Measurements from ENCODE around the gene FHL1.

The FHL1 gene

GRCh38 chrX:136126371-136126770 lies 21.0 kb upstream of the FHL1 start:
- H3K27me3 ChIP-seq (ENCODE audit: control insufficient read depth, insufficient read depth, low read length), result no peaks in the 10 kb centered on the region
- H3K9ac ChIP-seq (ENCODE audit: low read length), result no peak overlapping the region
- H3K4me3 ChIP-seq (ENCODE audit: low read length), result no peak overlapping the region
- H3K36me3 ChIP-seq (ENCODE audit: control insufficient read depth, insufficient read depth, low read length), result no peaks in the 10 kb centered on the region
- peaks cover 3% of the 10 kb centered on the region for H3K4me1 ChIP-seq (ENCODE audit: control insufficient read depth, insufficient read depth, low read length)
- peak overlapping the region; percentile 81 for H3K27ac ChIP-seq (ENCODE audit: low read depth, low read length)

DNA sequence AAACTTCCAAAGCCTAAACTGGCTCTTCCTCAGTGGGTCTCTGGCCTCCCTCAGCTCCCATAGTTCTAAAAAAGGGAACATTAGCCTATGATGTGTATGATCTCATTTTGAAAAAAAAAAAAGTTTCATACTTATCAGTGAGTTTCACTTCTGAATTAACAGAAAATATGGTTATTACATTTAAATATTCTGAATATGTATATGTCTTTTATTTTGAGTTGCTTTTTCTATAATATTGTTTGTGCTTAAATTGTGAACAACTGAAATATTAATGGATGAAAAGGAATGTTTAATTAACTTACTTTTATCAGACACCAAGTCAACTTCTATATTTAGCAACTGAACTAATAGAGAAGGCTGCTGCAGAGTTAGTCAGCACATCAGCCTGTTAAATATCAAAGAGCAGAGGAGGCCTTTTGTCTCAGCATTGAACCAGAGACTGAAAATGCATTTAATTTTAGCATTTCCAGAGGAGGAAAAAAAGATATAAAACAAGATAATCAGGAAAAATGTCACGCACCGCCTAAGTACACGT lies 20.4 kb upstream of the FHL1 start:
- peaks cover 3% of the 10 kb centered on the region for H3K4me1 ChIP-seq (ENCODE audit: control insufficient read depth, insufficient read depth, low read length)
- H3K36me3 ChIP-seq (ENCODE audit: control insufficient read depth, insufficient read depth, low read length), result no peaks in the 10 kb centered on the region
- peak overlapping the region; percentile 85 for H3K27ac ChIP-seq (ENCODE audit: low read depth, low read length)
- H3K4me3 ChIP-seq (ENCODE audit: low read length), result no peak overlapping the region
- no peak overlapping the region for H3K9ac ChIP-seq (ENCODE audit: low read length)
- no peaks in the 10 kb centered on the region for H3K27me3 ChIP-seq (ENCODE audit: control insufficient read depth, insufficient read depth, low read length)

DNA sequence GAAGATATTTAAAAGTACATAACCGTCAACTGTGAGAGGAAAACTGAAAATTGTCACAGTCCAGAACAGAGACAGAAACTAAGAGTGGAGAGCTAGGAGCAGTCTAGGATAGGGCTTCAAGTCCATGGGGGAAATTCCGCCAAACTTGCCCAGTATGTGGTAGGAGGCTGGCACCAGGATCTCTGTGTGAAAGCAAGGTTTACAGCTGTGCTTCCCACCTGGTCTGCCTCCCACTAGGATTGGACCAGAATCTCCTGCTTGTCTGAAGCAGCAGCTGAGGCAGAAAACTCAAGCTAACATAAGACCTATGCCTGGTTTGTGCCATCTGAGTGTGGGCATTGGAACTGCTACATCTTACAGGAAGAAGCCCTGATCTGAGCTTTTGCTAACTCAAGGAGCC lies 18.6 kb upstream of the FHL1 start:
- Histone ChIP-seq H3K36me3 (ENCODE audit: control insufficient read depth, insufficient read depth, low read length) (no peaks in the 10 kb centered on the region), H3K4me3 (ENCODE audit: low read length) (no peak overlapping the region), H3K4me1 (ENCODE audit: control insufficient read depth, insufficient read depth, low read length) (peaks cover 3% of the 10 kb centered on the region), H3K27ac (ENCODE audit: low read depth, low read length) (peak overlapping the region; percentile 34), H3K27me3 (ENCODE audit: control insufficient read depth, insufficient read depth, low read length) (no peaks in the 10 kb centered on the region), H3K9ac (ENCODE audit: low read length) (no peak overlapping the region)

GRCh38 chrX:136130931-136131833 lies 16.2 kb upstream of the FHL1 start:
- Histone ChIP-seq H3K36me3 (ENCODE audit: control insufficient read depth, insufficient read depth, low read length) (no peaks in the 10 kb centered on the region), H3K9ac (ENCODE audit: low read length) (no peak overlapping the region), H3K4me1 (ENCODE audit: control insufficient read depth, insufficient read depth, low read length) (peaks cover 3% of the 10 kb centered on the region), H3K27me3 (ENCODE audit: control insufficient read depth, insufficient read depth, low read length) (no peaks in the 10 kb centered on the region), H3K27ac (ENCODE audit: low read depth, low read length) (peak overlapping the region; percentile 28), H3K4me3 (ENCODE audit: low read length) (no peak overlapping the region)

DNA sequence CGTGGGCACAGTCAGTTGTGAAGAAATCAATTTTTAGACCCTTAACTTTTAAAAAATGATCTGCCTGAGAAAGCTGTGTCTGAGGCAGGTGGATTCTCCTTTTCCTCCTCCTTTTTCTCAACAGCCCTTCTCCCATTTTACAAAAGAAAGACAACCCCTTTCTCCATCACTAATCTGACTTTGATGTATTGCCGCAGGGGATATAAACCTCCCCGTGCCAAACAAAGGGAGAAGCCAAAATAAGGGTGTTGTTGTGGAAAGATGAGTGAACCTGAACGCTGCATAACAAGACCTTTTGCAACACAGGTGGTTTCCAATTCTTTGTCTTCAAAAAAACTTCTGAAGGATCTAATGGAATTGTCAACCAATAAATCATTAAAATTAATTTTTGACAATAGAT lies 8.4 kb upstream of the FHL1 start:
- no peaks in the 10 kb centered on the region for H3K4me1 ChIP-seq (ENCODE audit: control insufficient read depth, insufficient read depth, low read length)
- no peak overlapping the region for H3K4me3 ChIP-seq (ENCODE audit: low read length)
- no peak overlapping the region for H3K9ac ChIP-seq (ENCODE audit: low read length)
- no peak overlapping the region for H3K27ac ChIP-seq (ENCODE audit: low read depth, low read length)
- no peaks in the 10 kb centered on the region for H3K27me3 ChIP-seq (ENCODE audit: control insufficient read depth, insufficient read depth, low read length)
- no peaks in the 10 kb centered on the region for H3K36me3 ChIP-seq (ENCODE audit: control insufficient read depth, insufficient read depth, low read length)

DNA sequence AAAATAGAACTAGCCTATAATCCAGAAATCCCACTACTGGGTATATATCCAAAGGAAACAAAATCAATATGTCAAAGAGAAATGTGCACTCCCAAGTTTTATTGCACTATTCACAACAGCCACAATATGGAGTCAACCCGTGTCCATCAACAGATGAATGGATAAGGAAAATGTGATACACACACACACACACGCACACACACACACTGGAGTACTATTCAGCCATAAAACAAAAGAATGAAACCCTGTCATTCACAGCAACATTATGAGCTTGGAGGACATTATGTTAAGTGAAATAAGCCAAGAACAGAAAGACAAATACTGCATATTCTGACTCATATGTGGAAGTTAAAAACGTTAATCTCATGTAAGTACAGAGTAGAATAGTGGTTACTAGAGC lies 5.8 kb upstream of the FHL1 start:
- Histone ChIP-seq H3K4me1 (ENCODE audit: control insufficient read depth, insufficient read depth, low read length) (no peaks in the 10 kb centered on the region), H3K4me3 (ENCODE audit: low read length) (no peak overlapping the region), H3K27ac (ENCODE audit: low read depth, low read length) (no peak overlapping the region), H3K9ac (ENCODE audit: low read length) (no peak overlapping the region), H3K36me3 (ENCODE audit: control insufficient read depth, insufficient read depth, low read length) (no peaks in the 10 kb centered on the region), H3K27me3 (ENCODE audit: control insufficient read depth, insufficient read depth, low read length) (no peaks in the 10 kb centered on the region)

GRCh38 chrX:136142592-136142991 lies 4.7 kb upstream of the FHL1 start:
- Histone ChIP-seq H3K27me3 (ENCODE audit: control insufficient read depth, insufficient read depth, low read length) (no peaks in the 10 kb centered on the region), H3K4me3 (ENCODE audit: low read length) (no peak overlapping the region), H3K36me3 (ENCODE audit: control insufficient read depth, insufficient read depth, low read length) (no peaks in the 10 kb centered on the region), H3K27ac (ENCODE audit: low read depth, low read length) (no peak overlapping the region), H3K9ac (ENCODE audit: low read length) (no peak overlapping the region), H3K4me1 (ENCODE audit: control insufficient read depth, insufficient read depth, low read length) (no peaks in the 10 kb centered on the region)

DNA sequence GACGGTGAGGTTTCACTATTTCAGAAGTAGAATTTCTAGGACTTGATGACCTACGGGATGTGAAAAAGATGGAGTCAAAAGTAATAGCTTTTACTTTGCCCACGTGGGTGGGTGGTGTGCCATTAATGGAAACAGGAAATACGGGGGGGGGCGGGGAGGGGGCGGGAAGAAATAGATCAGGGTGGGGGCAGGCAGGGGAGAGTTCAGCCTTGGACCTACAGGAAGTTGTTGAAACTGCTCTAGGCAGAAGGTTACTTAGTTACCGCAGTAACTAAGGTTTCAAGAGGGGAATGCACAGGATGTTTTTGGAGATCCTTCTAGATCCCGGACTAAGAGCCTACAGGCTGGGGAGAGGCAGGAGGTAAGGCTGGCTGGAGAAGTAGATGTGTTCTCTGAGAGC lies 3.6 kb upstream of the FHL1 start:
- no peaks in the 10 kb centered on the region for H3K27me3 ChIP-seq (ENCODE audit: control insufficient read depth, insufficient read depth, low read length)
- no peaks in the 10 kb centered on the region for H3K36me3 ChIP-seq (ENCODE audit: control insufficient read depth, insufficient read depth, low read length)
- H3K27ac ChIP-seq (ENCODE audit: low read depth, low read length), result no peak overlapping the region
- H3K4me3 ChIP-seq (ENCODE audit: low read length), result no peak overlapping the region
- no peak overlapping the region for H3K9ac ChIP-seq (ENCODE audit: low read length)
- no peaks in the 10 kb centered on the region for H3K4me1 ChIP-seq (ENCODE audit: control insufficient read depth, insufficient read depth, low read length)

DNA sequence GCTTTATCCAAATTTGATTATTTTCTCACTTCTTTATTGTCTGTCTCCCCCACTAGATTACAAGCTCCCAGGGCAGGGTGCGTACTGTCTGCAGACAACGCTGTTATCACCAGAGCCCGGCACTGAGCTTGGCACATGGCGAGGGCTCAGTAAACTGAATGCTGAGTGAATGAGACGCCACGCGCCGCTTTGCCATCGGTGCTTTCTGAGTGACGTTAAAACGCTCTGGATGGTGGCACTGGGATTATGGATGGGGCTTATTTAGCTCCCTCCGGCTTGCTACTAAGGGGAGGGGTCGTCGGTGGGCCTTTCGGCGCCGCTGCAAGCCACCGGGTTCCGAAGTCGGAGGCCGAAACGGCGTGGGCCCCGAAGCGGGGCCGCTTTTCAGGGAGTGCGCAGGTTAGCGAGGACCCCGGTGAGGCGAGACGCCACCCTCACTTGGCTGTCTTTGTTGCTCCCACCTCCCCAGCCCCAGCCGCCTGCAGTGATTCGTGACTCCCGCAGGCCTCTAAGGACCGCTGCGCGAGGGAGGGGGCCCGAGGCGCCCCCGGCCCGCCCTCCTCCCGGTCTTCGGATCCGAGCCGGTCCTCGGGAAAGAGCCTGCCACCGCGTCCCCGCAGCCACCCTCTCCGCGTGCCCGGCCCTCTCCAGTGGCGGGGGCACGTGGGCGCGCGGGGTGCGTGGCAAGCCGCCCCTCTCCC lies 569 bp upstream of the FHL1 start:
- Histone ChIP-seq H3K4me1 (ENCODE audit: control insufficient read depth, insufficient read depth, low read length) (no peaks in the 10 kb centered on the region), H3K4me3 (ENCODE audit: low read length) (peak overlapping the region; percentile 70), H3K27me3 (ENCODE audit: control insufficient read depth, insufficient read depth, low read length) (no peaks in the 10 kb centered on the region), H3K27ac (ENCODE audit: low read depth, low read length) (peak overlapping the region; percentile 88), H3K36me3 (ENCODE audit: control insufficient read depth, insufficient read depth, low read length) (no peaks in the 10 kb centered on the region), H3K9ac (ENCODE audit: low read length) (peak overlapping the region; percentile 3)

- no peaks in the 10 kb centered on the region for H3K4me1 ChIP-seq (ENCODE audit: control insufficient read depth, insufficient read depth, low read length)
- peak overlapping the region; percentile 45 for H3K4me3 ChIP-seq (ENCODE audit: low read length)
- no peak overlapping the region for H3K9ac ChIP-seq (ENCODE audit: low read length)
- H3K36me3 ChIP-seq (ENCODE audit: control insufficient read depth, insufficient read depth, low read length), result no peaks in the 10 kb centered on the region
- H3K27me3 ChIP-seq (ENCODE audit: control insufficient read depth, insufficient read depth, low read length), result no peaks in the 10 kb centered on the region
- peak overlapping the region; percentile 97 for H3K27ac ChIP-seq (ENCODE audit: low read depth, low read length)
Measured at GRCh38 chrX:136147976-136148375, 643 bp downstream of the FHL1 start.

GRCh38 chrX:136148391-136148790 lies 1.1 kb downstream of the FHL1 start:
- Histone ChIP-seq H3K27me3 (ENCODE audit: control insufficient read depth, insufficient read depth, low read length) (no peaks in the 10 kb centered on the region), H3K9ac (ENCODE audit: low read length) (peak overlapping the region; percentile 40), H3K36me3 (ENCODE audit: control insufficient read depth, insufficient read depth, low read length) (no peaks in the 10 kb centered on the region), H3K4me1 (ENCODE audit: control insufficient read depth, insufficient read depth, low read length) (no peaks in the 10 kb centered on the region), H3K27ac (ENCODE audit: low read depth, low read length) (peak overlapping the region; percentile 97), H3K4me3 (ENCODE audit: low read length) (peak overlapping the region; percentile 68)

GRCh38 chrX:136154998-136155397 lies 7.7 kb downstream of the FHL1 start:
- no peak overlapping the region for H3K4me3 ChIP-seq (ENCODE audit: low read length)
- H3K4me1 ChIP-seq (ENCODE audit: control insufficient read depth, insufficient read depth, low read length), result peaks cover 12% of the 10 kb centered on the region
- H3K36me3 ChIP-seq (ENCODE audit: control insufficient read depth, insufficient read depth, low read length), result no peaks in the 10 kb centered on the region
- H3K27me3 ChIP-seq (ENCODE audit: control insufficient read depth, insufficient read depth, low read length), result peaks cover 3% of the 10 kb centered on the region
- peak overlapping the region; percentile 68 for H3K27ac ChIP-seq (ENCODE audit: low read depth, low read length)
- H3K9ac ChIP-seq (ENCODE audit: low read length), result no peak overlapping the region

Measured in rectal smooth muscle tissue (tissue), 1 donor.